HPDE6-E6E7 (cell line): ENCODE measurements around the gene CCDC124.

Experiments used
- DNase-seq: peaks from one replicate; pipeline ENCODE4 v3.0.0; 2011; ENCODE audit warnings: missing footprints; ENCODE audit errors: extremely low spot score

Gene CCDC124

GRCh38 chr19:17936379-17936778 lies 3.6 kb downstream of the CCDC124 start:
- no peak for DNase-seq

GRCh38 chr19:17937371-17937900 lies 4.6 kb downstream of the CCDC124 start:
- no peak for DNase-seq

- peak; percentile 91 for DNase-seq
These were observed 5.5 kb downstream of the CCDC124 start for GRCh38 chr19:17938092-17938845.

- no peak for DNase-seq
These were observed 9.4 kb downstream of the CCDC124 start for GRCh38 chr19:17942181-17942580.

GRCh38 chr19:17942582-17943273 lies 9.9 kb downstream of the CCDC124 start:
- no peak for DNase-seq

- no peak for DNase-seq
These were observed 10.7 kb downstream of the CCDC124 start for GRCh38 chr19:17943274-17944221.

- DNase-seq: peak; percentile 85
These were observed 11.5 kb downstream of the CCDC124 start for GRCh38 chr19:17944301-17944700.

DNA sequence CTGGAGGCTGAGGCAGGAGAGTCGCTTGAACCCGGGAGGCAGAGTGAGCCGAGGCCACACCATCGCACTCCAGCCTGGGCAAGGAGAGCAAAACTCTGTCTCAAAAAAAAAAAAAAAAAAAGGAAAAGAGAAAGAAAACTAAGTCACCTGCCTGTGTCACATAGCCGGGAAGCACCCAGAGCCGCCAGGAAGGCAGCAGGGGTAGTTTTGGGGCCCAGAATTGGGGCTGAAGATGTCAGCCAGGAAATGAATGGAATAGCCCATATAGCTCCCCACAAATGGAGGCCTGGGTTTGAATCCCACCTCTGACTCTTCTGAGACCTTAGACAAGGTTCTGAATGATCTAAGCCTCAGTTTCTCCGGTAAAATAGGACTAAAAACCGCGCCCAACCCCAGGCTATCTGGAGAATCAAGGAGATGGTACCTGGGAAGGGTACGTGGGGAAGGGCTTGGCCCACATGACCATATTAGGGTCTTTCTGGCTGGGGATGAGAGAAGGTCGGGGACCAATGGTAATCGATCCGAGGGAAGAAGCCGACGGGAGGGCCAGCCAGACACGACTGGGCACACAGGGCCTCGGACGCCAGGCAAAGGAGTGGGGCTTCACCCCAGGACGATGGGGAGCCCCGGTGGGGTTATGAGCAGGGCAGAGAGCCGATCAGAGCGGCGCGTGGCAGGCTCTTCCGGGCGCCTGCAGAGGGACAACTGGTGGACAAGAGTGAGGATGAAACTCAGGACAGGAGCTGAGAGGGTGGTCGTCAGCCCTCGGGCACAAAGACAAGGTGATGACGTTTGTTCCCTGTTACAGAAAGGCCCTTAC lies 14.4 kb downstream of the CCDC124 start:
- DNase-seq: no peak

GRCh38 chr19:17947815-17948513 lies 15.1 kb downstream of the CCDC124 start:
- DNase-seq: peak; percentile 97

- DNase-seq: no peak
These were observed 15.7 kb downstream of the CCDC124 start for GRCh38 chr19:17948514-17948900.

GRCh38 chr19:17948931-17949930 lies 16.4 kb downstream of the CCDC124 start:
- no peak for DNase-seq

DNA sequence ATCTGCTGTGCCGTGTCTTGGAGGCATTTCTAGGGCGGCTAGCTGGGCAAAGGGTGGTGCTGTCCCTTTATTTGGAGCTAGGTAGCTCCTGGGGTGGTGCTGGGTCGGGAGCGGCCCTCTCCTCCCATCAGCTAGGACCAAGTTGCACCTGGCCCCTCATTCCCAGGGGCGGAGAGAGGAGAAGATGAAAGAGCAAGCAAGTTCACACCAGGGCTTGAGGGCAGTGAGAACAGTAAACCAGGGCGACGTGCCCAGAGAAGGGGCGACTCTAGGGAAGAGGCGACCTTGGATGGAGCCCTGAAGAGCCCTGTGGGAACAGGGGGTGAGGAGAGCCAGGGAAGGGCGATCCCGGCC lies 17.1 kb downstream of the CCDC124 start:
- DNase-seq: no peak

DNA sequence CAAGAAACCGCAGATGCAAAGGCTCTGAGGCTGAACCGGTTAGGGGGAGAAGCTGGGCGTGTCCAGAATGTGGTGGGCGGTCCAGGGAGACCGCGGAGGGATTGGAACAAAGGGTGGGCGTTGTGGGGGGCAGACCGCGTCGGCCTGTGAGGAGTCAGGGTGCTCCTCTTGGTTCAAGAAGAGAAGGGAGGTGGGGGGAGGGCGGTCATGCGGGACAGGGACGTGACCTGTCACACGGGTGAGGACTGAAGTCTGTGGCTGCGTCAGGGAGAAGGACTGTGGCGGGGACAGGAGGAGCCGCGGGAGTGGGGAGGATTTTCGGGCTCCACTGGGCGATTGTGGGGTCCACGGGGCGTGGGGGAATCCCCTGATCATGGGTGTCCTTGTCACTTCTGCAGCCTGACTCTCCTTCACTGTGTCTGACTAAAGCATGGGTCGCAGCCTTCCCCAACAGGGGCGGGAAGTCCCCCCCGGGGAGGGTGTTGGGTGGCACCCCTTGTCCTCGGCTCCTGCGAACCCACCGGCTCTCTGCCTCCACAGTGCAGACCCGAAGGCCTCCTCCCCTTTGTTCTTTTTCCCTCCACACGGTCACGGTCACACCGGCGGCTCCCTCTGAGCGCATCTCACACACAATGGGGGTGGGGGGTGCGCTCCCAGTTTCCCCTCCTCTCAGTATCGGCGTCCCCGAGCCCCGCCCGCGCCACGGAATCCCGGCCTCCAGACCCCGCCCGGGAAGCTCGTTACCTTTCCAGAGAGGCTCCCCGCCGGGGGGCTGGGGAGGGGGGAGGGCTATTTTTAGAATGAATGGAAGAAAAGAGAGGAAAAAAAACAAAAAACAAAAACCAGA lies 17.7 kb downstream of the CCDC124 start:
- DNase-seq: no peak

- DNase-seq: no peak
These were observed 18.6 kb downstream of the CCDC124 start for GRCh38 chr19:17951157-17951989.

GRCh38 chr19:17951990-17952976 lies 19.5 kb downstream of the CCDC124 start:
- no peak for DNase-seq

DNA sequence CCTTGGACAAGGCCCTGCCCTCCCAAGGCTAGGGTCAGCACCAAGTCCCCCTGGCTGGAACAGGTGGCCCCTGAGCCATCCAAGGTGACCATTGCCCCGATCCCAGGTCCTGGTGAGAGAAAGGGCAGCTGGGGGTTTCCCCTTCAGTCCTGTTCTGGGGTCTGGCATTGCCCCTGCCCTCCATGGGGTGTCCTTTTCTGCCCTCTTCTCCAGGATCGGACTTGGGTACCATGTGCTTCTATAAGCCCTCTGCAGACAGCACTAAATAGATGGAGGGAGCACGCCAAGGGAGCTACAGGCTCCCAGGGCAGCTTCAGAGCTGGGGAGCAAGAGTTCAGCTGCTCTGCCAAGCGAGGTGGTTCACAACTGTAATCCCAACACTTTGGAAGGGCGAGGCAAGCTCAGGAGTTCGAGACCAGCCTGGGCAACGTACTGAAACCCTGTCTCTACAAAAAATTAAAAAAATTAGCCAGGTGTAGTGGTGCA lies 20.5 kb downstream of the CCDC124 start:
- no peak for DNase-seq
